Panc1 (cell line): ENCODE measurements around the gene CHMP6. TPM values are rescaled to one million over a fixed set of nuclear protein-coding genes. Genes with fewer than 3 reads are reported as not detected.

Source experiments
- ATAC-seq: fragments of 200-7000 bp; cut with Tn5 transposase; 2 replicates; pipeline ENCODE4 v1.9.1; 2020; ENCODE audit warnings: mild to moderate bottlenecking, moderate library complexity
- BruUV-seq: library from RNA; stranded (reverse); fragments of 400-500 nt; replicated peaks from 2 replicates; lab custom pipeline; 2021; lab: Mats Ljungman, UMichigan
- CTCF ChIA-PET: fragments of 300-600 bp; sonication (Branson Sonifier 250); formaldehyde crosslinking; loops from one replicate; lab custom pipeline; 2022; ENCODE audit warnings: antibody characterized with exemption; lab: Charles Lee
- POLR2A ChIA-PET: fragments of 300-600 bp; sonication (Branson Sonifier 250); formaldehyde crosslinking; loops from one replicate; lab custom pipeline; 2022; ENCODE audit warnings: antibody characterized with exemption; lab: Charles Lee
- DNase-seq: peaks from one replicate; pipeline ENCODE4 v3.0.0-alpha.2; 2010; ENCODE audit warnings: low read depth, low spot score
- H3K27ac ChIP-seq: 2 replicates; pipeline ENCODE4 v1.5.1; 2011; ENCODE audit warnings: mild to moderate bottlenecking, low read length, inconsistent platforms
- H3K27me3 ChIP-seq: fragments of 200-500 bp; sonication (Bioruptor generic); 2 replicates; pipeline ENCODE4 v1.6.0; 2014; ENCODE audit warnings: low read length, inconsistent platforms; ENCODE audit not compliant: control insufficient read depth, insufficient read depth
- H3K36me3 ChIP-seq: fragments of 200-500 bp; sonication (Bioruptor generic); 2 replicates; pipeline ENCODE4 v1.5.1; 2014; ENCODE audit warnings: inconsistent platforms, mild to moderate bottlenecking, low read length, moderate library complexity; ENCODE audit not compliant: control insufficient read depth, insufficient read depth
- H3K4me1 ChIP-seq: 2 replicates; pipeline ENCODE4 v1.5.1; 2011; ENCODE audit warnings: inconsistent platforms, mild to moderate bottlenecking, low read length, moderate library complexity; ENCODE audit not compliant: control insufficient read depth, insufficient read depth
- H3K4me3 ChIP-seq, 2 experiments: 2 replicates each; pipeline ENCODE4 v1.5.1; 2011 to 2012; ENCODE audit warnings: low read depth in 2 of 2, low read length in 2 of 2, mild to moderate bottlenecking in 2 of 2, inconsistent platforms in 1 of 2, moderate library complexity in 1 of 2
- H3K9me3 ChIP-seq: fragments of 200-500 bp; sonication (Bioruptor generic); 2 replicates; pipeline ENCODE4 v1.5.1; 2014; ENCODE audit warnings: low read depth, mild to moderate bottlenecking, inconsistent platforms, low read length, moderate library complexity; ENCODE audit not compliant: control insufficient read depth, insufficient read depth
- CTCF ChIP-seq: fragments of 450-650 bp; IDR thresholded peaks from 2 replicates; pipeline ENCODE4 v1.5.1; 2017; ENCODE audit warnings: mild to moderate bottlenecking
- POLR2AphosphoS5 ChIP-seq: IDR thresholded peaks from 2 replicates; pipeline ENCODE4 v1.6.1; 2012; ENCODE audit warnings: mild to moderate bottlenecking, low read depth, low read length, moderate library complexity
- REST ChIP-seq, 2 experiments: IDR thresholded peaks; 2 replicates each; pipeline ENCODE4 v1.6.1; 2011 to 2012; ENCODE audit warnings: low read depth in 2 of 2, control low read depth in 1 of 2, low read length in 1 of 2, mild to moderate bottlenecking in 1 of 2, moderate library complexity in 1 of 2; ENCODE audit not compliant: insufficient read depth in 1 of 2
- SIN3A ChIP-seq: IDR thresholded peaks from 2 replicates; pipeline ENCODE4 v1.6.1; 2012; ENCODE audit warnings: low read depth, mild to moderate bottlenecking, low read length, moderate library complexity, borderline replicate concordance; ENCODE audit not compliant: insufficient read depth
- TCF7L2 ChIP-seq: IDR thresholded peaks from 2 replicates; pipeline ENCODE4 v1.6.1; 2011; ENCODE audit warnings: mild to moderate bottlenecking, low read depth, low read length, inconsistent platforms
- in situ Hi-C: cut with HindIII; loops from 2 replicates; pipeline ENCODE4 v1.10.0; 2016; ENCODE audit warnings: low sequenced_read_pairs, low pct_unique_long_range_greater_than_20kb
- intact Hi-C: fragments of 100-400 bp; cut with micrococcal nuclease; formaldehyde crosslinking; loops from one replicate; pipeline ENCODE4 v1.10.0; 2022; ENCODE audit not compliant: unreplicated experiment
- total RNA-seq: library from RNA; stranded (reverse); gene quantifications from one replicate; pipeline ENCODE4 v1.2.1, GENCODE V29; 2021; ENCODE audit not compliant: unreplicated experiment

CHMP6 gene
- total RNA-seq, 1 experiment from 2014 or later = 43.7 TPM

DNA sequence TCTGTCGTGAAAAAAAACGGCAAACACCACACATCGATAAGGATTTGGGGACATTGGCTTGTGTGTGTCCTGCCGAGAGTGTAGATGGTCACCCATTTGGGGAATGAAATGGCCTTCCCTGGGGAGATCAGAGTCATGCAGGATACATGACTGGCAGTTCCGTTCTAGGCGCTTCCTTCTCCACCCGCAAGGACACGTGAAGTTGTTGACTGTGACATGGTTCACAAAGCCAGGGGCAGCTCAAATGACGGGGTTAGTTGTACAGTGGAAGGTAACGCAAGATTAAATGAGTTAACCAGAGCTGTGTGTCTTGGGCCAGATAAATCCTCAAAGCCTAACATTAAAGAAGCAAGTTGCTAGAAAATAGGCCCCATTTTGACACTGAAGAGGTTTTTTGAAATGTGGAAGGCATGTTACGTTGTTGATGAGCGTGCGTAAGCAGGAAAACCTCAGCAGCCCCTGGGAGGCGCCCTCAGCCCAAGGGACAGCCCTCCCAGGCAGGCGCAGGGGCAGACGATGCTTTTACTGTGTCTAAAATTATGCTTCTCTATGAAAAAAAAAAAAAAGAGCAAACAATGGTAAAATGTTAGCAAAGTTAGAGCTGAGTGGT, 35.9 kb upstream of the CHMP6 start:
- in situ Hi-C loops = no loop called here
- TF ChIP-seq SIN3A (no peak), TCF7L2 (no peak), CTCF (no peak), POLR2AphosphoS5 (no peak), REST (IDR thresholded peaks at IDR 0.05; ENCODE audit: insufficient read depth in 1 of 2, low read depth in 2 of 2, low read length in 1 of 2) (no peak)
- Histone ChIP-seq H3K4me3 (no peak overlapping the region), H3K27ac (no peak overlapping the region), H3K9me3 (no peaks in the 10 kb centered on the region), H3K4me1 (no peaks in the 10 kb centered on the region), H3K27me3 (no peaks in the 10 kb centered on the region), H3K36me3 (no peaks in the 10 kb centered on the region)
- intact Hi-C loops = no loop called here
- ATAC-seq (no peak), DNase-seq (no peak)
- POLR2A ChIA-PET = interaction anchor here (0.7 kb wide), 1 partner anchor 52 kb away, joined by 3 read pairs; no protein-coding TSS in a partner anchor
- CTCF ChIA-PET = no interaction called here
- TSS peak; percentile 65 for BruUV-seq

DNA sequence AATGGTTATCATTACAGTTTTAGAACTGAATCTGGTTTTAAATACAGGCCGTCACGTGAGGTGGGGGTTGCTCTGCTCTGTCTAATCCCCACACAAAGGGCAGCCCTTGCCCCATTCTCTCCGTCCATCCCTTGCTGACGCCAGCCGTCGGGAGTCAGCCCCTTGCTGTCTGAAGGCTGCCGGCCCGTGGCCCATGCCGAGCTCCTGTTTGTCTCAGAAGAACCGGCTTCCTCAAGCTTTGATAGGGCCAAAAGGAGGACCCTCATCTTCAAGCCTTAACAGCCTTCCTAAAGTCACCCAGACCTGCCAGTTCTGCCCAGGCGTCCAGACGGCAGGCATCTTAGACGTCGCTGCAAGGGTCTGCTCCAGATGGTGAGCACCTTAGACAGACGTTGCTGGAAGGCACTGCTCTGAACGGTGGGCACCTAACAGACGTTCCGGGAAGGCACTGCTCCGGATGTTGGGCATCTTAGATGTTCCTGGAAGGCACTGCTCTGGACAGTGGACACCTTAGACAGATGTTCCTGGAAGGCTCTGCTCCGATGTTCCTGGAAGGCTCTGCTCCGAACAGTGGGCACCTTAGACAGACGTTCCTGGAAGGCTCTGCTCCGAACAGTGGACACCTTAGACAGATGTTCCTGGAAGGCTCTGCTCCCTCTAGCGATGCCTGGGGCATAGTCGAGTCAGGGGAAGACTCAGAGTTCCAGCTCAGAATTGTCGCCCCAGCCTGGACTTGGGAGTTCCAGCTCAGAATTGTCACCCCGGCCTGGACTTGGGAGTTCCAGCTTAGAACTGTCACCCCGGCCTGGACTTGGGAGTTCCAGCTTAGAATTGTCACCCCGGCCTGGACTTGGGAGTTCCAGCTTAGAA, 35.1 kb upstream of the CHMP6 start:
- ChIA-PET POLR2A (no interaction called here), CTCF (interaction anchor here (0.6 kb wide), 1 partner anchor 183 kb away, joined by 7 read pairs; no protein-coding TSS in a partner anchor)
- no TSS peak for BruUV-seq
- no peaks in the 10 kb centered on the region for H3K4me1 ChIP-seq
- no peaks in the 10 kb centered on the region for H3K36me3 ChIP-seq
- ATAC-seq = no peak
- no peak overlapping the region for H3K27ac ChIP-seq
- no peak overlapping the region for H3K4me3 ChIP-seq
- H3K27me3 ChIP-seq = no peaks in the 10 kb centered on the region
- H3K9me3 ChIP-seq = no peaks in the 10 kb centered on the region
- intact Hi-C loops = no loop called here
- TF ChIP-seq CTCF = no peak
- TF ChIP-seq REST (IDR thresholded peaks at IDR 0.05; ENCODE audit: insufficient read depth in 1 of 2, low read depth in 2 of 2, low read length in 1 of 2) = no peak
- no peak for TF ChIP-seq POLR2AphosphoS5
- no peak for TF ChIP-seq TCF7L2
- no peak for TF ChIP-seq SIN3A
- no peak for DNase-seq
- in situ Hi-C loops = no loop called here
